Thyroid gland (tissue), 4 donors: Measurements from ENCODE around the gene PRXL2A.

ENCODE experiments used
- POLR2A ChIP-seq, 2 donors: fragments of 450-650 bp; IDR thresholded peaks; one replicate each; pipeline ENCODE4 v1.6.1; 2017; ENCODE audit warnings: antibody characterized with exemption in 2 of 2, mild to moderate bottlenecking in 2 of 2, moderate library complexity in 1 of 2
- TF ChIP-seq, protein P1 (sequence below), 6 experiments: fragments of 200-600 bp in 3 of 6; fragments of 450-650 bp in 3 of 6; sonication (generic) in 3 of 6; IDR thresholded peaks; one replicate each; pipeline ENCODE4 v1.5.1; 2016 to 2019; ENCODE audit warnings: antibody characterized with exemption in 6 of 6, mild to moderate bottlenecking in 2 of 6, inconsistent platforms in 1 of 6, moderate library complexity in 1 of 6

DNA sequence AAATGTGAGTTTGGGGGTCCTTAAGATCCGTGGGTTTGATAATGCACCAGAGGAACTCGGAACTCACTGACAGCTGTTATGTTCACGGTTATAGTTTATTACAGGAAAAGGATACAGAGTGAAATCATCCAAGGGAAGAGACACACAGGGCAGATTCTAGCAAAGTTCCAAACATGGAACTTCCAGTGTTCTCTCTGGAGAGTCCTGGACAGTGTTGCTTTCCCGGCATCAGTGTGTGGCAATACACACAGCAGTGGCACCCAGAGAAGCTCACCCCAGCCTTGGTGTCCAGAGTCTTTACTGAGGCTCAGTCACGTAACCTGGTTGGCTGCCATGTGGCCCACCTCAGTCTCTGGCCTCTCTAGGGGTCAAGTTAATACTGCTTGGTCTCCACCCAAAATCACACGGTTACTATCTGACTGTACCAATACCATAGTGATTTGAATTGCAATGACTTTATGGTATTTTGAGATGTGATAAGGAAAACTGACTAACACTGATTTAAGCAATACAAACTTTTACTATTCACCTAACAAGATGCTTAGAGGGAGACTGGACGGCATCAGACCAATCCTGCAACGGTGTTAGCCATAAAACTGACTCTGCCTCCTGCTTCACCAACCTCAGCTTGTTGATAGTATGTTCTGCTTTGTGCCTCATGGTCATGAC, 8.1 kb upstream of the PRXL2A start:
- TF ChIP-seq, protein P1, sequence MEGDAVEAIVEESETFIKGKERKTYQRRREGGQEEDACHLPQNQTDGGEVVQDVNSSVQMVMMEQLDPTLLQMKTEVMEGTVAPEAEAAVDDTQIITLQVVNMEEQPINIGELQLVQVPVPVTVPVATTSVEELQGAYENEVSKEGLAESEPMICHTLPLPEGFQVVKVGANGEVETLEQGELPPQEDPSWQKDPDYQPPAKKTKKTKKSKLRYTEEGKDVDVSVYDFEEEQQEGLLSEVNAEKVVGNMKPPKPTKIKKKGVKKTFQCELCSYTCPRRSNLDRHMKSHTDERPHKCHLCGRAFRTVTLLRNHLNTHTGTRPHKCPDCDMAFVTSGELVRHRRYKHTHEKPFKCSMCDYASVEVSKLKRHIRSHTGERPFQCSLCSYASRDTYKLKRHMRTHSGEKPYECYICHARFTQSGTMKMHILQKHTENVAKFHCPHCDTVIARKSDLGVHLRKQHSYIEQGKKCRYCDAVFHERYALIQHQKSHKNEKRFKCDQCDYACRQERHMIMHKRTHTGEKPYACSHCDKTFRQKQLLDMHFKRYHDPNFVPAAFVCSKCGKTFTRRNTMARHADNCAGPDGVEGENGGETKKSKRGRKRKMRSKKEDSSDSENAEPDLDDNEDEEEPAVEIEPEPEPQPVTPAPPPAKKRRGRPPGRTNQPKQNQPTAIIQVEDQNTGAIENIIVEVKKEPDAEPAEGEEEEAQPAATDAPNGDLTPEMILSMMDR (IDR thresholded peaks at IDR 0.05), result no peak
- no peak for TF ChIP-seq POLR2A (IDR thresholded peaks at IDR 0.05)
